Panc1 (cell line): ENCODE data around the gene TAPBP.

Source experiments
- POLR2AphosphoS5 ChIP-seq: IDR thresholded peaks from 2 replicates; pipeline ENCODE4 v1.6.1; 2012; ENCODE audit warnings: mild to moderate bottlenecking, low read depth, low read length, moderate library complexity
- REST ChIP-seq, 2 experiments: IDR thresholded peaks; 2 replicates each; pipeline ENCODE4 v1.6.1; 2011 to 2012; ENCODE audit warnings: low read depth in 2 of 2, control low read depth in 1 of 2, low read length in 1 of 2, mild to moderate bottlenecking in 1 of 2, moderate library complexity in 1 of 2; ENCODE audit not compliant: insufficient read depth in 1 of 2

- TF ChIP-seq REST (IDR thresholded peaks at IDR 0.05; ENCODE audit: insufficient read depth in 1 of 2, low read depth in 2 of 2, low read length in 1 of 2) (no peak), POLR2AphosphoS5 (no peak)
Measured at GRCh38 chr6:33279971-33280511, 33.8 kb downstream of the TAPBP start.
